ENCODE data around the gene DDB1.

DDB1 gene

GRCh38 chr11:61306221-61306620 lies 26.7 kb downstream of the DDB1 start:
- TF ChIP-seq CTCF (IDR thresholded peaks at IDR 0.05; ENCODE audit: low read depth, low read length): no peak

GRCh38 chr11:61305417-61305816 lies 27.5 kb downstream of the DDB1 start:
- no peak for TF ChIP-seq CTCF (IDR thresholded peaks at IDR 0.05; ENCODE audit: low read depth, low read length)
- H3K4me3 ChIP-seq (ENCODE audit: low read depth, low read length): no peak overlapping the region

More at GRCh38 chr11:61306221-61306620, 26.7 kb downstream of the DDB1 start:
- H3K4me3 ChIP-seq (ENCODE audit: low read depth, low read length): no peak overlapping the region

- no peak for TF ChIP-seq CTCF (IDR thresholded peaks at IDR 0.05; ENCODE audit: low read depth, low read length)
- no peak overlapping the region for H3K4me3 ChIP-seq (ENCODE audit: low read depth, low read length)
Measured at GRCh38 chr11:61303725-61304124, 29.2 kb downstream of the DDB1 start.

- TF ChIP-seq CTCF (IDR thresholded peaks at IDR 0.05; ENCODE audit: low read depth, low read length): no peak
- no peak overlapping the region for H3K4me3 ChIP-seq (ENCODE audit: low read depth, low read length)
Measured at GRCh38 chr11:61302550-61302949, 30.4 kb downstream of the DDB1 start.

- no peak for TF ChIP-seq CTCF (IDR thresholded peaks at IDR 0.05; ENCODE audit: low read depth, low read length)
- no peak overlapping the region for H3K4me3 ChIP-seq (ENCODE audit: low read depth, low read length)
Measured at GRCh38 chr11:61298663-61299244, 34.2 kb downstream of the DDB1 start.

GRCh38 chr11:61297746-61298145 lies 35.2 kb downstream of the DDB1 start:
- no peak for TF ChIP-seq CTCF (IDR thresholded peaks at IDR 0.05; ENCODE audit: low read depth, low read length)
- H3K4me3 ChIP-seq (ENCODE audit: low read depth, low read length): no peak overlapping the region

- no peak for TF ChIP-seq CTCF (IDR thresholded peaks at IDR 0.05; ENCODE audit: low read depth, low read length)
- no peak overlapping the region for H3K4me3 ChIP-seq (ENCODE audit: low read depth, low read length)
Measured at GRCh38 chr11:61297341-61297740, 35.6 kb downstream of the DDB1 start.

Data from WI38 (cell line).